Measurements from ENCODE around the gene IRF2BPL. TPM values are rescaled to one million over a fixed set of nuclear protein-coding genes. Genes with fewer than 3 reads are reported as not detected.

The IRF2BPL gene
- total RNA-seq, 1 donor from 2014 or later = 68.1 TPM

DNA sequence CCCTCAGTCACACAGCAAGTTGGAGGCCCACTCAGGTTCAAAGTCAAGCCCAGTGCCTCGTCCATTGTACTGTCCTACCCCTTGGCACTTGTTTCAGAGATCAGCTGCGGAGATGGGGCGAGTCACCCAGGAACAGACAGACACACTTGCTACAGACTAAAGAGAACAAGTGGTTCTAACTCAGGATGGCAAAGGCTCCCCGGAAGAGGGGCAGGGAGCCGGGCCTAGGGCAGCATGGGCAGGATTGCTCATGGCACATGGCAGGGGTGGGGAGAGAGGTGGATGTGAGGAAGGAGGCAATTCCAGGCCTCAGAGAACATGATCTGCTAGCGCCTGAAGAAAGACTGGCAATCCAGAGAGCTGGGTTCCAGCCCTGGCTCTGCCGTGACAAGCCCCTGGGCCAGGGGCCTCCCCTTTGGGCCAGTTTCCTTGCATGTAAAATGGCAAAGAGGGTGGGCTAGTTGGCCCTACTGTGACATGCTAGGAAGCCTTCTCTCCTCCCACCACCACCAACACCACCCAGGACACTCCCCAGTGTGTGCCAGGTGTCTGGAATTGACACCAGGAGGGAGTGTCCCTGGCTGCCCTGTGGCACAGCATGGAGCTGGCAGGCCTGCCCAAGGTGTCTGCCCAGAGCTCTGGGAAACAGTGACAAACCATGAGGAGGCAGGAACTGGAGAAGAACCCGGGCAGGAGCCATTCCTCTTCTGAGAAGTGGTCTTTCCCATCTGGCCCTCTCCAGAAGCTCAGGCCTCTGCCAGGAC, 24.0 kb upstream of the IRF2BPL start:
- no peaks in the 10 kb centered on the region for H3K27me3 ChIP-seq
- peak overlapping the region; percentile 72 to 79 for H3K27ac ChIP-seq
- peaks cover 0 to 13% of the 10 kb centered on the region in 2 donors for H3K9me3 ChIP-seq
- TF ChIP-seq CTCF (IDR thresholded peaks at IDR 0.05) = no peak
- H3K4me1 ChIP-seq = peaks cover 0 to 17% of the 10 kb centered on the region in 2 donors
- H3K4me3 ChIP-seq = no peak overlapping the region
- no peaks in the 10 kb centered on the region for H3K36me3 ChIP-seq
- DNase-seq (ENCODE audit: low spot score in 2 of 2) = peak in 1 of 2 donors; percentile 80
- intact Hi-C loops (cut with DNase I) = loop anchor here (1.0 to 5.0 kb wide), 5 partner anchors 14 to 175 kb away; no protein-coding TSS in a partner anchor

DNA sequence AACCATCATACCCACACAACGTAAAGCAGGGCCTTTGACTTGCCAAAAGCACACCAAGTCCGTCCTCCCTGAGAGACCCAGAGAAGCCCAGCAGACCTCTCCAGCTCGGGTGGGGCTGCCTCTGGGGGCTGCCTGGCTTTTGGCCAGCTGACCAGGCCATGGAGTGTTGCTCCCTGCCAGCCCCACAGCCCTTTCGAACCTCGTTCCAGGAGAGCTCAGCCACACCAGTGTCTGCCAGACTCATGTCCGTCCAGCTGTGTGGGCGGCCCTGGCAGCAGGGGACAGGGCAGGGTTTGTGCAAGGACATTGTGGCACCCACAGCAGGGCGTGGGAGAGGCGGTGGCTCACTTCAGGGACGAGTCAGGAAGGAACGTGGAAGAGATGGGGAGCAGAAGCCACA, 22.6 kb upstream of the IRF2BPL start:
- H3K4me3 ChIP-seq = no peak overlapping the region
- no peaks in the 10 kb centered on the region for H3K36me3 ChIP-seq
- no peak for TF ChIP-seq CTCF (IDR thresholded peaks at IDR 0.05)
- peaks cover 0 to 17% of the 10 kb centered on the region in 2 donors for H3K4me1 ChIP-seq
- H3K27ac ChIP-seq = peak overlapping the region; percentile 72 to 79
- intact Hi-C loops (cut with DNase I) = loop anchor here (5.0 kb wide), 2 partner anchors 44 to 174 kb away; no protein-coding TSS in a partner anchor
- peaks cover 0 to 10% of the 10 kb centered on the region in 2 donors for H3K9me3 ChIP-seq
- peak; percentile 52 to 90 for DNase-seq (ENCODE audit: low spot score in 2 of 2)
- H3K27me3 ChIP-seq = no peaks in the 10 kb centered on the region

DNA sequence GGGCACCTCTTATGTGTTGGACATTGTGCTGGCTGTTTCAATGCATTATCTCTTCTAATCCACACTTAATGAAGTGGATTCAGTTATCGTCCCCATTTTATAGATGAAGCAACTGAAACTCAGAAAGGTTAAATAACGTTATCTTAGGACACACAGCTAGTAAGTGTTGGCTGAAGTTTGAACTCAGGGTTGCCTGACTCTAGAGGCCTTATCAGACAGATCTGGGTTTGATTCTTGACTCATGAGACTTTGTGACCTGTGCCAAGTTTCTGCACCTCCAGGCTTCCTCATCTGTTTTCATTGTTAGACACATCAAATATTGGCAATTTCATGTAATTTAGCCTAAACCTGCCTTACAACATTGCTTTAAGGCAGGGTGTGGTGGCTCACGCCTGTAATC, 18.2 kb upstream of the IRF2BPL start:
- Histone ChIP-seq H3K4me3 (no peak overlapping the region), H3K27me3 (no peaks in the 10 kb centered on the region), H3K4me1 (peaks cover 26 to 56% of the 10 kb centered on the region in 2 donors), H3K9me3 (no peaks in the 10 kb centered on the region), H3K36me3 (no peaks in the 10 kb centered on the region), H3K27ac (no peak overlapping the region)
- no peak for DNase-seq (ENCODE audit: low spot score in 2 of 2)
- intact Hi-C loops (cut with DNase I) = loop anchor here (10.0 kb wide), 1 partner anchor 1062 kb away; the partner anchor contains the start of genes IFT43 and TGFB3
- no peak for TF ChIP-seq CTCF (IDR thresholded peaks at IDR 0.05)

GRCh38 chr14:77045238-77046162, 17.0 kb upstream of the IRF2BPL start:
- Histone ChIP-seq H3K4me1 (peaks cover 26 to 56% of the 10 kb centered on the region in 2 donors), H3K27ac (peak overlapping the region; percentile 78 to 88), H3K36me3 (no peaks in the 10 kb centered on the region), H3K27me3 (no peaks in the 10 kb centered on the region), H3K9me3 (no peaks in the 10 kb centered on the region), H3K4me3 (no peak overlapping the region)
- TF ChIP-seq CTCF (IDR thresholded peaks at IDR 0.05) = no peak
- no peak for DNase-seq (ENCODE audit: low spot score in 2 of 2)
- intact Hi-C loops (cut with DNase I) = loop anchor here (10.0 kb wide), 1 partner anchor 1061 kb away; the partner anchor contains the start of genes IFT43 and TGFB3

DNA sequence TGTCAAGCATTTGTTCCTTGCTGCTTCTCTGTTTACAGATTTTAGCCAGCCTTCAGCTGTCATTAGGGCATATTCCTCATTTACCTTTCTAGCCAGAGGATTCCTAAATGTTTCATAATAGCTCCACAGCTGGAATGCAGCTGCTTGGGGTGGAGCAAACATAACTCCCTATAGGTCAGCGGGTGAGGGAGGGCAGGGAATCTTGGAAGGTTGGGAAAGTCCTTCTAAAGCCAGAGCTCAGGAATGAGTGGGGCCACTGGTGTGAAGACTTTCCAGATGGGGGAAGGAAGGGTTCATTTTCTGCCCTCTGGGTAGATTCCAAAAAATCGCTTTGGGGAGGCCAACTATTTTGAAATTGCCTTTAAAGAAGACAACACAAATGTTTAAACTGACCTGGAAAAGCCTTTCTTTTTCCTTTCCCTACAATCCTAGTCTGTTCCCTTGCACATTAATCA, 16.3 kb upstream of the IRF2BPL start:
- H3K36me3 ChIP-seq = no peaks in the 10 kb centered on the region
- H3K4me1 ChIP-seq = peaks cover 26 to 52% of the 10 kb centered on the region in 2 donors
- no peak for TF ChIP-seq CTCF (IDR thresholded peaks at IDR 0.05)
- intact Hi-C loops (cut with DNase I) = loop anchor here (5.0 to 10.0 kb wide), 3 partner anchors 88 to 1060 kb away; partner anchors contain the start of genes IFT43 and TGFB3
- H3K27ac ChIP-seq = peak overlapping the region; percentile 78 to 88
- no peaks in the 10 kb centered on the region for H3K27me3 ChIP-seq
- peak in 1 of 2 donors; percentile 73 for DNase-seq (ENCODE audit: low spot score in 2 of 2)
- no peak overlapping the region for H3K4me3 ChIP-seq
- H3K9me3 ChIP-seq = no peaks in the 10 kb centered on the region

Data from ascending aorta (tissue), 2 donors.